ENCODE results near the gene PTPRG. TPM values are rescaled to one million over a fixed set of nuclear protein-coding genes. Genes with fewer than 3 reads are reported as not detected.
A peak's percentile ranks its signal among the peaks of the same experiment; 100 is the strongest.

Gene PTPRG
- total and polyA plus RNA-seq, 2 experiments from 2014 or later, result 15.2 to 45.7 TPM

- H3K4me1 ChIP-seq (ENCODE audit: low read depth), result peaks cover 30% of the 10 kb centered on the region
- no peak overlapping the region for H3K4me3 ChIP-seq
- no peak for TF ChIP-seq CTCF (IDR thresholded peaks at IDR 0.05; ENCODE audit: low read depth, low read length)
- H3K27me3 ChIP-seq, result no peaks in the 10 kb centered on the region
- peak in 1 of 2 donors; percentile 54 for DNase-seq (ENCODE audit: low read depth in 1 of 2, low spot score in 1 of 2)
- no peaks in the 10 kb centered on the region for H3K9me3 ChIP-seq (ENCODE audit: low read depth)
- no peak overlapping the region for H3K27ac ChIP-seq
- H3K36me3 ChIP-seq, result no peaks in the 10 kb centered on the region
These were observed 71.3 kb downstream of the PTPRG start for GRCh38 chr3:61632568-61633175.

DNA sequence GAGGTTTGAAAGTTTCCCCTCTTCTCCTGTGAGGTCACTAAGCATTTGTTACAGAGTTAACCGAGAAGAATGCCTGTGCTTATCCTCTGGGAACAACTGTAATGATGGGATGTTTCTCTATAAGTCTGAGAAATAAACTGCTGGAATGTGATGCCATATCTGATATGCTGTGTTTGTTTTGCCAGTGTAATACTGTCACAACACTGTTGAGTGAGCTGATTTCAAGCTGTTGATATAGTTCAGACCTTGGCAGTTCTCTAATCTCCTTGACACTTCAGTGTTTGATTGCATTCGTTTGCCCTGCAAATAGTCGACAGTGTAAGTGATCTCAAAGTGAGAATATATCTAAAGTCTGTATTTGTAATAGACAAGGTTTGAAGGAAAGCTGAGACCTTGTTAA is 73.3 kb downstream of the PTPRG start:
- Histone ChIP-seq H3K9me3 (ENCODE audit: low read depth) (no peaks in the 10 kb centered on the region), H3K27me3 (no peaks in the 10 kb centered on the region), H3K4me3 (no peak overlapping the region), H3K27ac (peak overlapping the region; percentile 77), H3K4me1 (ENCODE audit: low read depth) (peaks cover 36% of the 10 kb centered on the region), H3K36me3 (no peaks in the 10 kb centered on the region)
- no peak for TF ChIP-seq CTCF (IDR thresholded peaks at IDR 0.05; ENCODE audit: low read depth, low read length)
- peak; percentile 11 to 34 for DNase-seq (ENCODE audit: low read depth in 1 of 2, low spot score in 1 of 2)

DNA sequence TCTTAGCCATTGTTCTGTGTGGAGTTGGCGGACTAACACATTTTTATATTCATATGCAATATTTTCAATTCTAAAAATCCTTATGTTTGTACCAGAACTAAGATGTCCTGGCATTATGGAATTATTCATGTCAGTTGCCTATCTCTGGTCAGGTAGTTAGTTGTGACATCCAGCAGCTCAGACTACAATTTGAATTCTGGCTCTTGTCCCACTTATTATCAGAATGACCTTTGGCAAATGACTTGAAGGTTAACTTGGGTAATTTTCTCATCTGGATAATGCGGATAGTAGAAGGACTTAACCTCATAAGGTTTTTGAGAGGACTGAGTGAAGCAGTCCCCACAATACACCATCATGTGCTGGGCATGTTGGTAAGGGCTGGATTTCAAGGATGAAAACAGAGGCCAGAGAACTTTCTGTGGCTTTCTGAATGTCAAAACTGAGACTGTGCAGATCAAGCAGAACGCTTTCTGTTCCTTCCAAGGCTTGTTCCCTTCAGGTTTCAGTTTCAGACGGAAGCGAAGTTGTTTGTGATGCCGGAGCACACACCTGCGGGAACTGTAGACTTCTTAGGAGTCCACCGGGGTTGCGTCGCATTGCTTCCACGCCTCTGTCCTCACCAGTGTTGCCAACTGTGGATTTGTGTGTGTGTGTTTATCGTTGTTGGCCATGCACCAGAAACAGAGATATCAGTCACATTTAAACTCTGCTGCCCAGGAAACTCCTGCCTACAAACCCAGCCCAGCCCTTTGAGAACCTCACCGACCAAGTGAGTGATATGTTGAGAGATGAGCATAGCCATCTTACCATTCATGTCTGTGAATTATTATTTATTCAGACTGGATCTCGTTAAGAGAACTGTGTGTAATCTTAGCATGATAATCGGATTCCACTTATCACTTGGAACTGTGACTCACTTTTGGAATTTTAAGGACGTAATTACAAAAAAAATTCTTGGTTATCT is 76.0 kb downstream of the PTPRG start:
- Histone ChIP-seq H3K27me3 (no peaks in the 10 kb centered on the region), H3K4me3 (no peak overlapping the region), H3K27ac (peak overlapping the region; percentile 83), H3K4me1 (ENCODE audit: low read depth) (peaks cover 32% of the 10 kb centered on the region), H3K36me3 (no peaks in the 10 kb centered on the region), H3K9me3 (ENCODE audit: low read depth) (no peaks in the 10 kb centered on the region)
- TF ChIP-seq CTCF (IDR thresholded peaks at IDR 0.05; ENCODE audit: low read depth, low read length), result no peak
- DNase-seq (ENCODE audit: low read depth in 1 of 2, low spot score in 1 of 2), result peak in 1 of 2 donors; percentile 63

GRCh38 chr3:61638741-61639140 is 77.4 kb downstream of the PTPRG start:
- H3K9me3 ChIP-seq (ENCODE audit: low read depth), result no peaks in the 10 kb centered on the region
- no peak overlapping the region for H3K27ac ChIP-seq
- no peak overlapping the region for H3K4me3 ChIP-seq
- H3K4me1 ChIP-seq (ENCODE audit: low read depth), result peaks cover 32% of the 10 kb centered on the region
- no peaks in the 10 kb centered on the region for H3K27me3 ChIP-seq
- H3K36me3 ChIP-seq, result no peaks in the 10 kb centered on the region
- TF ChIP-seq CTCF (IDR thresholded peaks at IDR 0.05; ENCODE audit: low read depth, low read length), result no peak
- DNase-seq (ENCODE audit: low read depth in 1 of 2, low spot score in 1 of 2), result no peak

DNA sequence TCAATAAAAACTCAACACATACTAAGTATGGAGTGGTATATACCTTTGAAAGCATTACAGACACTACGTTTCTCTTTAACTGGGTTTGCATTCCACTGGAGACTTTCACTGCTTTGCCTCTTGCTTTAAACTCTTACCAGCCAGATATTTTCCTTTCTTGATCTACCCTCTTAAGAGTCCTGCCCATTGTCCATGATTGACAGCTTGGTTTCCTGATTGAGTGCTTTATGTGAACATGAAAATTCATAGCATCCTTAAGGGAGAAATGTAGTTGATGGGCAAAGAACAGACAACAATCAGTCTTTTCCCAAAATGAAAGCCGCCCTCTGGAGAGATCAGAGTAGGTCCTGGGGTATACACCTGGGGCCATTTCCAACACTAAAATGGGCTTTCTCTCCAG is 78.6 kb downstream of the PTPRG start:
- no peak for TF ChIP-seq CTCF (IDR thresholded peaks at IDR 0.05; ENCODE audit: low read depth, low read length)
- H3K27ac ChIP-seq, result no peak overlapping the region
- H3K4me3 ChIP-seq, result no peak overlapping the region
- H3K27me3 ChIP-seq, result no peaks in the 10 kb centered on the region
- DNase-seq (ENCODE audit: low read depth in 1 of 2, low spot score in 1 of 2), result no peak
- no peaks in the 10 kb centered on the region for H3K36me3 ChIP-seq
- peaks cover 24% of the 10 kb centered on the region for H3K4me1 ChIP-seq (ENCODE audit: low read depth)
- H3K9me3 ChIP-seq (ENCODE audit: low read depth), result no peaks in the 10 kb centered on the region
